B cell (primary cell): ENCODE results near the gene B3GNT9. TPM values are rescaled to one million over a fixed set of nuclear protein-coding genes. Genes with fewer than 3 reads are reported as not detected.

ENCODE experiments used
- ATAC-seq: fragments of 200-7000 bp; cut with Tn5 transposase; one replicate; pipeline ENCODE4 v1.10.0; 2021; ENCODE audit warnings: low read depth, mild to moderate bottlenecking, moderate number of reproducible peaks, moderate library complexity
- CTCF ChIA-PET: fragments of 350-600 bp; sonication (Branson Sonifier 250); formaldehyde crosslinking; loops from one replicate; lab custom pipeline; 2021; ENCODE audit warnings: antibody characterized with exemption, inconsistent platforms; lab: Charles Lee
- POLR2A ChIA-PET: fragments of 350-600 bp; sonication (Branson Sonifier 250); formaldehyde crosslinking; loops from one replicate; lab custom pipeline; 2021; ENCODE audit warnings: antibody characterized with exemption; lab: Charles Lee
- DNase-seq: peaks from one replicate; pipeline ENCODE4 v3.0.0; 2013
- H2AFZ ChIP-seq: 2 replicates; pipeline ENCODE4 v1.6.1; 2012; ENCODE audit warnings: mild to moderate bottlenecking, low read depth, low read length; ENCODE audit not compliant: insufficient read depth, poor library complexity, severe bottlenecking
- H3K27ac ChIP-seq, 2 donors: 1 replicate in 1 of 2; 2 replicates in 1 of 2; pipeline ENCODE4 v1.5.1; 2012 to 2013; ENCODE audit warnings: low read length in 2 of 2, mild to moderate bottlenecking in 2 of 2, moderate library complexity in 1 of 2
- H3K27me3 ChIP-seq, 4 experiments: fragments of 200-600 bp in 1 of 4; sonication (generic) in 1 of 4; replicated peaks in 1 of 4; 1 replicate in 2 of 4; 2 replicates in 2 of 4; pipeline versions ENCODE4 v1.6.1 to v1.7.0; 2013 to 2016; ENCODE audit warnings: low read length in 3 of 4, mild to moderate bottlenecking in 2 of 4, mixed read lengths in 1 of 4, moderate library complexity in 1 of 4; ENCODE audit not compliant: insufficient read depth in 4 of 4, control insufficient read depth in 3 of 4; ENCODE audit errors: control extremely low read depth in 1 of 4
- H3K36me3 ChIP-seq, 2 experiments: replicated peaks in 1 of 2; 1 replicate in 1 of 2; 2 replicates in 1 of 2; pipeline versions ENCODE4 v1.6.1 to v1.7.1; 2013; ENCODE audit warnings: low read length in 1 of 2; ENCODE audit not compliant: insufficient read depth in 2 of 2, control insufficient read depth in 1 of 2; ENCODE audit errors: control extremely low read depth in 1 of 2, extremely low read depth in 1 of 2
- H3K4me1 ChIP-seq, 2 donors: fragments of 200-600 bp in 1 of 2; sonication (generic) in 1 of 2; 1 replicate in 1 of 2; 2 replicates in 1 of 2; pipeline versions ENCODE4 v1.5.1 to v1.6.1; 2013 to 2017; ENCODE audit warnings: low read length in 2 of 2; ENCODE audit not compliant: control insufficient read depth in 2 of 2, insufficient read depth in 2 of 2
- H3K4me2 ChIP-seq: replicated peaks from 2 replicates; pipeline ENCODE3; 2012; ENCODE audit warnings: mild to moderate bottlenecking, low read depth, low read length; ENCODE audit not compliant: poor library complexity, severe bottlenecking
- H3K4me3 ChIP-seq, 5 experiments: fragments of 200-600 bp in 1 of 5; sonication (generic) in 1 of 5; 1 replicate in 3 of 5; 2 replicates in 2 of 5; pipeline versions ENCODE4 v1.5.1 to v1.7.0; 2011 to 2016; ENCODE audit warnings: low read length in 4 of 5, mild to moderate bottlenecking in 4 of 5, low read depth in 2 of 5, control low read depth in 1 of 5, moderate library complexity in 1 of 5; ENCODE audit not compliant: insufficient read depth in 1 of 5; ENCODE audit errors: control extremely low read depth in 1 of 5, extremely low read depth in 1 of 5
- H3K79me2 ChIP-seq: fragments of 200-600 bp; sonication (generic); one replicate; pipeline ENCODE4 v1.6.0; 2016; ENCODE audit warnings: low read length; ENCODE audit not compliant: control insufficient read depth, insufficient read depth
- H3K9ac ChIP-seq: fragments of 200-600 bp; sonication (generic); 2 replicates; pipeline ENCODE4 v1.6.1; 2017; ENCODE audit warnings: mild to moderate bottlenecking, low read length, moderate library complexity
- H3K9me3 ChIP-seq, 3 donors: one replicate each; pipeline versions ENCODE4 v1.6.1 to v1.7.1; 2013; ENCODE audit warnings: low read length in 2 of 3; ENCODE audit not compliant: control insufficient read depth in 2 of 3, insufficient read depth in 1 of 3; ENCODE audit errors: control extremely low read depth in 1 of 3
- H4K20me1 ChIP-seq: 2 replicates; pipeline ENCODE4 v1.6.0; 2012; ENCODE audit warnings: mild to moderate bottlenecking, low read length; ENCODE audit not compliant: insufficient read depth, control insufficient read depth, poor library complexity, severe bottlenecking
- H3K27ac Mint-ChIP-seq: one replicate; pipeline ENCODE4 v1.8.0; 2021; ENCODE audit warnings: mixed read lengths
- H3K27me3 Mint-ChIP-seq: one replicate; pipeline ENCODE4 v1.8.0; 2021; ENCODE audit warnings: mixed read lengths
- H3K4me1 Mint-ChIP-seq: one replicate; pipeline ENCODE4 v1.8.0; 2021; ENCODE audit warnings: mixed read lengths
- H3K4me3 Mint-ChIP-seq: one replicate; pipeline ENCODE4 v1.8.0; 2021; ENCODE audit warnings: mixed read lengths
- H3K9me3 Mint-ChIP-seq: one replicate; pipeline ENCODE4 v1.8.0; 2022; ENCODE audit warnings: mixed read lengths; ENCODE audit not compliant: insufficient read depth
- CTCF ChIP-seq: fragments of 200-600 bp; IDR thresholded peaks from one replicate; pipeline ENCODE4 v1.8.0; 2022; ENCODE audit warnings: antibody characterized with exemption, mild to moderate bottlenecking
- EZH2 ChIP-seq: IDR thresholded peaks from 2 replicates; pipeline ENCODE4 v1.6.1; 2012; ENCODE audit warnings: borderline replicate concordance, low read depth, mild to moderate bottlenecking, moderate library complexity, low read length; ENCODE audit not compliant: insufficient read depth, poor library complexity, severe bottlenecking
- WGBS: methylation state at CpG from one replicate; pipeline ENCODE4 v1.1.5; 2013; ENCODE audit warnings: missing lambda C conversion rate; ENCODE audit not compliant: insufficient coverage; 5-methylcytosine and 5-hydroxymethylcytosine counted together
- intact Hi-C: fragments of 100-400 bp; cut with micrococcal nuclease; formaldehyde crosslinking; loops from one replicate; pipeline ENCODE4 v1.10.0; 2022
- polyA plus RNA-seq: library from polyadenylated mRNA; depleted of rRNA; stranded (reverse); fragments of >200 nt; gene quantifications from 2 replicates; pipeline ENCODE4 v1.2.3, GENCODE V29; 2012
- total RNA-seq, 2 donors: library from RNA; stranded (reverse); fragments of 120-200 nt in 1 of 2; gene quantifications; 1 replicate in 1 of 2; 2 replicates in 1 of 2; pipeline versions ENCODE4 v1.2.3 to v1.2.4, GENCODE V29; 2013 to 2022

Gene B3GNT9
- total and polyA plus RNA-seq, 2 donors (not counting 1 experiment from before 2014, with no cell fraction given), result 1.6 to 2.5 TPM

DNA sequence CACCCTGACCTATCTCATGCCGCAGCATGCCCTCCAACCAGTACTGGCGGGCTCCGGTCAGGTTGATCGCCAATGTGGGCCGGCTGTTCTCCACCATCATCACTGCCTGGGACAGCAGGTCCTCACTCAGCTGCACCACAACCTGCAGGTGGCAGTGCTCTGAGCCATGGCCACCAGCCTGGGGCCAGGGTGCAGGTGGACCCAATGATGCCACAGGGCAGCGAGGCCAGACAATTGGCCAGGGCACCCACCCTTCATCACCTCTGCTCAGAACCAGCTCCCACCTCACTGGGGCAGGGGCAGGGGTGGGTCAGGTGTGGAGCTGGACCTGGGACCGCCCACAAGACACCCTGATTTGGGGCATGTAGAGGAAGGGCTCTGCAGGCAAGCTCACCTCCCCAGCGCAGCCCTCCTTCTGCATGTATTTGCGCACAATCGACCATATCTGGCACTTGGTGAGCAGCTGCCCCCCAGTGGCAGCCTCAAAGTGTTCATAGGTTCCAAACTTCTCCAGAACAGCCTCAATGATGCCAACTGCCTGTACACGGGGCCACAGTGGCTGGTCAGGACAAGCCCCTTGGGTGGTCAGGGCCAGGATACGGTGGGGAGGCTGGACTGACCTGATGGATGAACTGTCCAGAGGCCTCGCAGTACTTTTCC lies 28.8 kb upstream of the B3GNT9 start:
- H4K20me1 ChIP-seq, result peaks cover 4% of the 10 kb centered on the region
- no peaks in the 10 kb centered on the region for H3K36me3 ChIP-seq
- H2AFZ ChIP-seq, result no peak overlapping the region
- Mint-ChIP-seq H3K4me3 (no peak overlapping the region), H3K9me3 (no peaks in the 10 kb centered on the region), H3K4me1 (peaks cover 14% of the 10 kb centered on the region), H3K27me3 (peaks cover 25% of the 10 kb centered on the region), H3K27ac (no peak overlapping the region)
- peaks cover 0 to 7% (median 0%) of the 10 kb centered on the region in 3 donors for H3K9me3 ChIP-seq
- ATAC-seq, result no peak
- no peak overlapping the region for H3K9ac ChIP-seq
- intact Hi-C loops, result no loop called here
- ChIA-PET CTCF (no interaction called here), POLR2A (no interaction called here)
- no peak overlapping the region for H3K4me2 ChIP-seq
- peaks cover 23% of the 10 kb centered on the region in 2 donors for H3K4me1 ChIP-seq
- TF ChIP-seq CTCF (no peak), EZH2 (no peak)
- H3K27me3 ChIP-seq, result peaks cover 0 to 45% (median 15%) of the 10 kb centered on the region in 4 experiments
- H3K79me2 ChIP-seq, result no peaks in the 10 kb centered on the region
- H3K4me3 ChIP-seq, result no peak overlapping the region
- DNase-seq, result no peak
- no peak overlapping the region for H3K27ac ChIP-seq
- 94% methylated on average over 11 of the region's 13 CpGs for WGBS
